Adrenal gland (tissue), 5 donors: ENCODE data around the gene SLC7A6.

Source experiments
- CTCF ChIP-seq, 6 experiments: fragments of 450-650 bp in 4 of 6; fragments of 200-600 bp in 2 of 6; sonication (generic) in 1 of 6; IDR thresholded peaks; 1 replicate in 5 of 6; 2 replicates in 1 of 6; pipeline versions ENCODE4 v1.5.1 to v1.8.0; 2016 to 2021; ENCODE audit warnings: antibody characterized with exemption in 6 of 6, mild to moderate bottlenecking in 2 of 6, moderate library complexity in 1 of 6
- POLR2A ChIP-seq, 2 donors: fragments of 450-650 bp; IDR thresholded peaks; one replicate each; pipeline ENCODE4 v1.6.1; 2017; ENCODE audit warnings: antibody characterized with exemption in 2 of 2, mild to moderate bottlenecking in 2 of 2, moderate library complexity in 1 of 2
- donor health status: DM: no; HTN: no; CAD: no.

GRCh38 chr16:68324336-68324735, 60.0 kb downstream of the SLC7A6 start:
- TF ChIP-seq POLR2A (IDR thresholded peaks at IDR 0.05): no peak
- no peak for TF ChIP-seq CTCF (IDR thresholded peaks at IDR 0.05)
